Erythroblast (primary cell): Measurements from ENCODE around the gene SCN8A.

Experiments
- GATA1 ChIP-seq: IDR thresholded peaks from 2 replicates; pipeline ENCODE4 v1.6.1; 2011; ENCODE audit warnings: low read depth, mild to moderate bottlenecking, control low read depth, low read length, moderate library complexity
- POLR2A ChIP-seq: IDR thresholded peaks from 2 replicates; pipeline ENCODE4 v1.6.1; 2011; ENCODE audit warnings: mild to moderate bottlenecking, low read length

DNA sequence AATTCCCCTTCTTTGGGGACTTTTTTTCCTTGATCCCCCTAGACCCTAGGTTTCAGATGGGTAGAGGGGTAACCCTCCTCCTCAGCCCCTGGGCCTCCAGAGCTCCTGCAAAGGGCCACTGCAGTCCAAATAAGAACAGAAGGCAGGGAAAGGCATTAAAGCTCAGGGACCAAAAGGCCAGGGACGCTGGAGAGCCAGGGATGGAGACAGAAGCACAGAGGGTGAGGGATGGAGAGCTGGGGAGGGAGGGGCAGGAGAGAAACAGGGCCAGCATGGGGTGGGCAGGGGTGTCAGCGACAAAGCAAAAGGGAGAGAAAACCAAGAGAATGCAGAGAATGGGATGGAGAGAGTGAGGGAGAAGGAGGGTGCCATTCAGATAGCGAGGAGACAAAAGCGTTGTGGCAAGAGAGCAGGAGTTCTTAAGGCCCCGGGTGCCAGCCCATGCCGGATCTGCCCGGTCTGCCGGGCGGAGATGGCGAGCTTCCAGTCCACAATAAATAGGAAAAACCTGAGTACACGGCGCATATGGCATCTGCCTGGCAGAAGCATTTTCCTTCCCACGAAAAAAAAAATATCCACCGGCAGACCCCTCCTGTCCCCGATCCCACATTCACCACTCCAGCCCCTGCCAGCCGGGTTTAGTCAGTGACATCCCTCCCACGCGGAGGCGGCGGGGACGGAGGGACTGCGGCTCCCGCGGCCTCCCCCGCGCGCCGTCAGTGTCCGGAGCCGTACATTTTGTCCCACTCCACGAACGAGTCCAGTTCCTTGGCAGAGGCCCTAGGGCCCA is 228.9 kb downstream of the SCN8A start:
- TF ChIP-seq POLR2A (no peak), GATA1 (no peak)
